ENCODE results near the gene PDE7B. TPM values are rescaled to one million over a fixed set of nuclear protein-coding genes. Genes with fewer than 3 reads are reported as not detected.

Gene PDE7B
- total and polyA plus RNA-seq, 5 experiments from 2014 or later, result 0.12 to 0.49 (median 0.39) TPM

DNA sequence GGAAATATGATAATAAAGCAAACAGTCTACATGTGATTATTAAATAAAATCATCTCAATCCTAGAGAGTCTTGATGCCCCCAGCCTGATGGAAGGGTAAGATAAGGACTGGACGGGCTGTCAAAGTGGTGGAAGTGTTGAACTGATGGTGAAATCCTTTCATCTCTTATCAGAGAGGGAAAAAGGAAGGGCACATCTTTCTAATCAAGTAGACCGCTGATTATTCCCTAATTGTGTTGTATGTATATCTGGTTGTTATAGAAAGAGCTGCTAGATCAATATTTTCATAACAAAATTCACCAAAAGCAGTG lies 184.5 kb downstream of the PDE7B start:
- Mint-ChIP-seq H3K4me1 (peaks cover 7 to 20% (median 13%) of the 10 kb centered on the region in 4 donors), H3K9me3 (no peaks in the 10 kb centered on the region), H3K36me3 (no peaks in the 10 kb centered on the region), H3K4me3 (no peak overlapping the region), H3K27me3 (peaks cover 0 to 2% (median 0%) of the 10 kb centered on the region in 5 donors), H3K27ac (no peak overlapping the region)
- POLR2A ChIA-PET, result no interaction called here
- no peak for DNase-seq
- ATAC-seq, result no peak

DNA sequence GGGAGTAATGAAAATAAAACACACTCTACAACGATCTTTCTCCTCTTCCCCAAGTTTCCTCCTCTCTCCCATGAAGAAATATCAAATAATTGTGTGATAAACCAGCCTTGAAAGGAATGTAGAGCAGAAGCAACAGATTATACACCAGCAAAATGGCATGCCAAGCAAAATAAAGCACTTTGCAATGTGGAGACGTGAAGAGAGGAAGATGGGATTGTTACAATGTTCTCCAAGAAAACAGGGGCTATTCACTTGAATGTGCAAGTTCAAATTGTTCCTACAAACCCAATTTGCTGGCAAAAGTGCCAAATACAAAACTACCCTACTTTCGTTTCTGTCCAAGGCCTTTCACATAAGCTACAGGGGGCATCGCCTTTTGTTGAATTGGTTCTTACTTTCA lies 185.1 kb downstream of the PDE7B start:
- DNase-seq (no peak), ATAC-seq (no peak)
- POLR2A ChIA-PET, result no interaction called here
- Mint-ChIP-seq H3K27me3 (peaks cover 0 to 6% (median 0%) of the 10 kb centered on the region in 5 donors), H3K4me1 (peaks cover 7 to 20% (median 13%) of the 10 kb centered on the region in 4 donors), H3K27ac (peak overlapping the region in 2 of 10 donors; percentile 17 to 89), H3K9me3 (no peaks in the 10 kb centered on the region), H3K36me3 (no peaks in the 10 kb centered on the region), H3K4me3 (no peak overlapping the region)

DNA sequence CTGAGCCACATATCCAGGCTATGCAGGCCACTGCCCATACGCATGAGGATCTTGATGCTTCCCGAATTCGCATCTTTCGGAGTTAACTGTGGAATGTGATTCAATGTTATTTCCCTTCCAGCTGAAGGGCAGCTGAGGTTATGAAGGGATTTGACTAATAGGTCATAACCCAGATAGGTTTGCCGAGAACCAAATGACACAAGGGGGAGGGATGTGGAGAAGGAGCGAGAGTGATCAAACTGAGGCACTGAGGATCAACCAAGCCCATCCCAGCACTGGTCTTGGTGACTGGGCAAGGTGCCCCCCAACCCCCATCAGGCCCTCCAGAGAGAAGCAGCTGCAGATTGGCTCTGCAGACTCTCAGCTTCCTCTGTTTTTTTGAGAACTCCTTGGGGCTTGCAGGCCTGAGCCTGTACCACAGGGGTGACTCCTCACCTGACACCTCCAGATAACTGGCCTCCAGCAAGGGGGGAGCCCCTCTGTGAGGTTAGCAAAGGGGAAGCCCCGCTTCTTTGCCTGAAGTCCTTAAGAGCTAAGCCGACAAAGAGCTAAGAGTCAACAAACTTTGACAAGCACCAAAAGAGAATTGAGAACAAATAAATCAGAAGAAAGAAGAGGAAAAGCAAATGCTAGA lies 185.9 kb downstream of the PDE7B start:
- peak in 7 of 10 donors; percentile 4 to 59 (median 39) for DNase-seq
- Mint-ChIP-seq H3K4me3 (peak overlapping the region in 7 of 10 donors; percentile 4 to 74 (median 36)), H3K36me3 (no peaks in the 10 kb centered on the region), H3K4me1 (peaks cover 7 to 20% (median 13%) of the 10 kb centered on the region in 4 donors), H3K27me3 (peaks cover 0 to 6% (median 2%) of the 10 kb centered on the region in 5 donors), H3K9me3 (no peaks in the 10 kb centered on the region), H3K27ac (peak overlapping the region in 7 of 10 donors; percentile 21 to 89 (median 72))
- peak; percentile 56 to 97 for ATAC-seq
- POLR2A ChIA-PET, result no interaction called here

DNA sequence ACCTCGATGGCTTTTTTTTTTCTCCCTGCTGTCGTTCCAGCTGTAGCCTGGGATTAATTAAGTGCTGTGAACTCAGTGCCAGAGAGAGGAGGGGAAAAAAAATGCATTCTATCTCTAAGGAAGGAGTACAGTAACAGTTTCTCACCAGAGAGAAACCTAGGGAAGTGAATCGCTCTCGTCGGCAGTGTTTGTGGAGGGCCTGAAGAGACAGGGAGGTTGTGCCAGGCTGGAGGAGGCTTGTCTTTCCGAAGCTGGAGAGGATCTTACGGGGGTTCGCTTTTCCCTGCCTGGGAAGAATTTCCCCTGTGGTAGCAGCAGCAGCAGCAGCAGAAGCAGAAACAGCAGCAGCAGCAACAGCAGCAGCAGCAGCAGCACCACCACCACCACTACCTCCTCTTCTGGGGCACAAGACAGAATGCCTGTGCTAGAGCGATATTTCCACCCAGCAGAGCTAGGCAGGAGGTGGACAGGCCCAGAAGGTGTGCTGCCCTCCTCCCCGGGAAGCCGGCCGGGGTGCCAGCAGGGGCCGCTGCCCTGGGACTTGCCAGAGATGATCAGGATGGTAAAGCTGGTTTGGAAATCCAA lies 186.5 kb downstream of the PDE7B start:
- Mint-ChIP-seq H3K27me3 (peaks cover 0 to 6% (median 2%) of the 10 kb centered on the region in 5 donors), H3K36me3 (no peaks in the 10 kb centered on the region), H3K4me3 (peak overlapping the region in 7 of 10 donors; percentile 4 to 74 (median 36)), H3K9me3 (no peaks in the 10 kb centered on the region), H3K27ac (peak overlapping the region in 5 of 10 donors; percentile 21 to 89 (median 80)), H3K4me1 (peaks cover 7 to 20% (median 13%) of the 10 kb centered on the region in 4 donors)
- ATAC-seq, result peak in 1 of 2 donors; percentile 38
- DNase-seq, result peak in 1 of 10 donors; percentile 25
- POLR2A ChIA-PET, result no interaction called here

DNA sequence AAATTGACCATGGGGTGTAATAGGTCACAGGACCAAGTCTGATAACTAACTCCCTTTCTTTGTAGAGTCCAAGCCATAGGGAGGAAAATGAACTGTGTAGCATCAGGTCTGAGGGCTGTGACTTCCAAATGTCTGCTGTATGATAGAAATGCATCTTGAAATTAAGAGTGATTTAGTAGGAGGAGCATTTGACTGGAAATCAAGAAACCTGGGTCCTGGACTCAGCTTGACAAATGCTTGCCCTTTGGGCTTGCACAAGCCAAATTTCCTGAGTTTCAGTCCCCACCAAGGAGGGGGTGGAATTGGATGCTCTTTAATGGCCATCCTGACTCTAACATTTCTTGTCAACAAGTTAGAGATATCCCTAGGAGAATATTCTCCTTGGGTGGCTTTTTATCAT lies 187.0 kb downstream of the PDE7B start:
- ATAC-seq, result no peak
- peaks cover under 1 to 5% (median 2%) of the 10 kb centered on the region in 5 donors for H3K27me3 Mint-ChIP-seq
- H3K4me1 Mint-ChIP-seq, result peaks cover 7 to 20% (median 13%) of the 10 kb centered on the region in 4 donors
- POLR2A ChIA-PET, result no interaction called here
- no peak for DNase-seq
- H3K9me3 Mint-ChIP-seq, result no peaks in the 10 kb centered on the region
- H3K27ac Mint-ChIP-seq, result peak overlapping the region in 1 of 10 donors; percentile 80
- H3K36me3 Mint-ChIP-seq, result no peaks in the 10 kb centered on the region
- peak overlapping the region in 1 of 10 donors; percentile 65 for H3K4me3 Mint-ChIP-seq

DNA sequence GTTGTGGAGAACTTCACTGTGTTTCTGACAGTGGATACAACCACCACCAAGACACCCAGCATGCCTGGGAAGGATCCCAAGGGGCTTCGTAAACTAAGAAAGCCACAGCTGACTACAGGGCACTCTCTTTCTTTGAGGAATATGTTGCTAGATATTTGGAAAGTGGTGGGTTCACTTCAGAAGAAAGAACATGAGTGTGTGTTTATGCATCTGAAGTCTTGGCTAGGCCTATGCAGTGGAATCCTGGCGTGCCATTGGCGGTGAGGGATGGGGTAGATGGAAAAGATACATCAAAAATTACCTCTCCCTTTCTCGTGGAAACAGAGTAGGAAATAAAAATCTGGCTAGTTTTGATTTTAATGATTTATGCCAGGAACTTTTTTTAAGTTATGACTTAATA lies 187.7 kb downstream of the PDE7B start:
- POLR2A ChIA-PET, result no interaction called here
- Mint-ChIP-seq H3K4me3 (no peak overlapping the region), H3K4me1 (peaks cover 7 to 20% (median 13%) of the 10 kb centered on the region in 4 donors), H3K27ac (no peak overlapping the region), H3K27me3 (peaks cover 3 to 11% (median 5%) of the 10 kb centered on the region in 5 donors), H3K36me3 (no peaks in the 10 kb centered on the region), H3K9me3 (no peaks in the 10 kb centered on the region)
- no peak for ATAC-seq
- no peak for DNase-seq

DNA sequence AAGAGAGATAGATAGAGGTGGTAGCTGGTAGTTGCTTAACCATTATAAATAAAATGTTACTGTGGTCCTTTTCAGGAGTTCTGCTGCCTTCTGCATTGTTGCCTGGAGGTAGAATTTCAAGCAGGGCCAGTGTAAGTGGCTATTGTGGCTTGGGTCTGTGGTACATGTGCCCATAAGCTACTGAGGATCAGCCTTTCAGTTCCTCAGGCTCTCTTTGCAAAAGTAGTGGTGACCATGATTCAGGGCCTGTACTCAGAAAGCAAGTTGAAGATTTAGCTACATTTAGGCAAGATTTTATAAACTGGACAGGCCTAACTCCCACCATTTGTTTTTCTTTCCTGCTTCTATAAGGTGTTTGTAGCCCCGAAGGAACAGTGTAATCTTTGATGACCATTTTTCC lies 199.0 kb downstream of the PDE7B start:
- Mint-ChIP-seq H3K4me3 (peak overlapping the region in 2 of 10 donors; percentile 48), H3K27me3 (peaks cover 0 to 1% (median 0%) of the 10 kb centered on the region in 5 donors), H3K27ac (peak overlapping the region; percentile 5 to 90 (median 48)), H3K4me1 (peaks cover 8 to 21% (median 16%) of the 10 kb centered on the region in 4 donors), H3K36me3 (no peaks in the 10 kb centered on the region), H3K9me3 (peaks cover 0 to 2% (median 0%) of the 10 kb centered on the region in 9 donors)
- ATAC-seq (no peak), DNase-seq (no peak)
- POLR2A ChIA-PET, result no interaction called here

DNA sequence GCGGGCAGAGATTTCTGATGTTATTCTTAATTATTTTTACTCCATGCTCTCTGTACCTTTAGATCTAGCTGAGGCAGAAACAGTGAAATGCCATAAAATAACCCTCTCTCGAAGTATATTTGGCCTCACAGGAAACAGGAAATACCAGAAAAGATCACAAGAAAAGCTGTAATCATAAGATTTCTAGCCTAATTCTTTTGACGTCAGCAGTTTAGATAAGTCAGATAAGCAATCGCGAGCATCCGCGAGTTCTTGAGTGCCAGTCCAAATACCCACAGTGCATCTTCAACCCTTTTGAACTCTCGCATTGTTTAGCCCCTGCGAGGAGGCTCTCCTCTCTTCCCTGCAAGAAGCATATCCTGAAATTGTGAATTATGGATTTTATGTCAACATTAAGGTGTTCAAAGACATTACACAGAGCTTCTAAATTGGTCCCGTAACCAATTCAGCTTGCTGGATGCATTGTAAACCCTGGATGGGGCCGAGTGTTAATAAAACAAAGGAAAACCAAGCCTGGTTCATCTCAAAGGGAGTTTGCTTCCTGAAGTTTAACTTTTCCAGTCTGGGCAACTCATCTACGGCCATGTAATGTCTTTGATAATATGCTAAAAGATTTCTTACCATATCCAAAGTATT lies 199.8 kb downstream of the PDE7B start:
- H3K36me3 Mint-ChIP-seq, result no peaks in the 10 kb centered on the region
- H3K27ac Mint-ChIP-seq, result peak overlapping the region in 8 of 10 donors; percentile 23 to 90 (median 48)
- H3K4me3 Mint-ChIP-seq, result peak overlapping the region in 9 of 10 donors; percentile 1 to 54 (median 41)
- H3K27me3 Mint-ChIP-seq, result peaks cover 0 to 5% (median 0%) of the 10 kb centered on the region in 5 donors
- DNase-seq (peak in 6 of 10 donors; percentile 5 to 64 (median 34)), ATAC-seq (peak; percentile 46 to 89)
- peaks cover 0 to 2% (median 0%) of the 10 kb centered on the region in 9 donors for H3K9me3 Mint-ChIP-seq
- peaks cover 8 to 21% (median 16%) of the 10 kb centered on the region in 4 donors for H3K4me1 Mint-ChIP-seq
- POLR2A ChIA-PET, result no interaction called here

DNA sequence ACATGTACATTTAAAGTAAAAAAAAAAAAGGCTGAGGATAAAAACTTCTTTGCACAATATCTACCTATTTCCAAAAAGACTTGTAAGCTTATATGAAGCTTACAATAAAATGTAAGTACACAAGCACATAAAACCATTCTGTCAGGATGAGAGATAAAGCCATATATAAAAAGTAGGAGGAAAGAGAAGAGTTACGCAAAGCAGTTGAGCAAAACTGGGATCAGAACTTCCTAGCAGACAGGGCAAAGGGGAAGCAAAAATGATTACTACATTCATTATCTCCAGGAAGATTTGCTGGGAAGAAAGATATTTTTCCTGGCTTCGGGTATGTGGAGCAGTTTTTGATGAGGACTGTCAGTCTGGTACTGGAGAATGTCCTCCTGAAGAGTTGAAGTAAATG lies 200.5 kb downstream of the PDE7B start:
- H3K27me3 Mint-ChIP-seq, result peaks cover 0 to 5% (median 1%) of the 10 kb centered on the region in 5 donors
- DNase-seq (no peak), ATAC-seq (no peak)
- no peak overlapping the region for H3K4me3 Mint-ChIP-seq
- H3K4me1 Mint-ChIP-seq, result peaks cover 8 to 21% (median 16%) of the 10 kb centered on the region in 4 donors
- no peaks in the 10 kb centered on the region for H3K36me3 Mint-ChIP-seq
- H3K9me3 Mint-ChIP-seq, result peaks cover 0 to 2% (median 0%) of the 10 kb centered on the region in 9 donors
- H3K27ac Mint-ChIP-seq, result no peak overlapping the region
- POLR2A ChIA-PET, result no interaction called here

DNA sequence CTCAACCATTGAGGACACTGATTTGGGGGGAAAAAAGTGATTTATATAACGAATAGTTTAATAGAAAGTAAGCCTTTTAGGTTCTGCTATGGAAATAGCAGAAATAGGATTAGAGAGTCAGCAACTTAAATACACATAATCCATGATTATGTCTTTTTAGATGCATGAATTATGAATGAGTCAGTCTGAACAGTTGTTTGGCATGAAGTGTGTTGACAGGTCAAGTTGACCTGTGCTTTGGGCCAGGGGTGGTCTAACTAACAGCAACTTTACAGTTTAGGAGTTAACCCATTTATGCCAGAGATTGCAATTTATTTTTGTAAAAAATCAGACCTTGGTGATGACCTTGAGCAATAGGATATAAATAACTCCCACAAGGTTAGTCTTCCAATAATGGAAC lies 207.4 kb downstream of the PDE7B start:
- Mint-ChIP-seq H3K27me3 (peaks cover 0 to 11% (median 5%) of the 10 kb centered on the region in 5 donors), H3K4me3 (no peak overlapping the region), H3K9me3 (no peaks in the 10 kb centered on the region), H3K27ac (no peak overlapping the region), H3K36me3 (no peaks in the 10 kb centered on the region), H3K4me1 (no peaks in the 10 kb centered on the region)
- ATAC-seq (no peak), DNase-seq (no peak)
- POLR2A ChIA-PET, result no interaction called here

DNA sequence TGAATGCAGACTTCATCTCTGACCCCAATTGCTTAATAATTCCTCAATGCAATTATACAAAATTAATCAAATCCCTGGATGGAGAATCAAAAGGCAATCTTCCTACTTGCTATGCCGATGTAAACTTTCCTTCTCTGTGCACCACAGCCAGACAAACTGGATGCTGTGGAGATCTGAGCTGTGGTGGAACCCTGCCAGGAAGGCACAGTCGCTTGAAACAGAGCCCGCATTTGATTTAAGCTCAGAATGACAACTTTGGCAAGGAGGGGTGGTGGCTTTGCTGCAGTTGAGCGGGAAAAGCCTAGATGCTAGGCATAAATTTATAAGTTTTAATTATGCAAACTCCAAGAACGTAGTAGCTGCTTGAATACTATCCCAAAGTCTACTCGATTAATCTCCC lies 207.8 kb downstream of the PDE7B start:
- Mint-ChIP-seq H3K4me3 (no peak overlapping the region), H3K36me3 (no peaks in the 10 kb centered on the region), H3K27ac (no peak overlapping the region), H3K27me3 (peaks cover 0 to 11% (median 5%) of the 10 kb centered on the region in 5 donors), H3K9me3 (no peaks in the 10 kb centered on the region), H3K4me1 (no peaks in the 10 kb centered on the region)
- no peak for DNase-seq
- POLR2A ChIA-PET, result no interaction called here
- ATAC-seq, result no peak

DNA sequence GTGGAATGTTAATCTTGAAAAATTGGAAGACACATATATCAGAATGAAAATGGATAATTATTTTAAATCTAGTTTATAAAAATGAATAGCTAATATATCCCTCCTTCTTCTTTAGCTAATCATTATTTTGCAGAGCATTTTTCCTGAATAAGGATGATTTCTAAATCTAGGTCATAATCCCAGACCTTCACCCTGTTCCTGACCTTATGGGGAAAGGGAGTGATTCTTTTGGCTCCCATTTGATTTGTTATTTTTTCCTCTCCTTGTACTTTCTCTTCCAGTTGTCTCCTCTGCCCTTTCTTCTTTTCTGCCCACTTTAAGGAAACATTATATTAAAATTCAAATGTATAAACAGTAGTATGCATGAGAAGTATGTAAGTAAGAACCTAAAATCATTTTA lies 208.6 kb downstream of the PDE7B start:
- Mint-ChIP-seq H3K36me3 (no peaks in the 10 kb centered on the region), H3K9me3 (no peaks in the 10 kb centered on the region), H3K27ac (no peak overlapping the region), H3K4me1 (no peaks in the 10 kb centered on the region), H3K27me3 (peaks cover 0 to 11% (median 6%) of the 10 kb centered on the region in 5 donors), H3K4me3 (no peak overlapping the region)
- ATAC-seq, result no peak
- DNase-seq, result no peak
- POLR2A ChIA-PET, result no interaction called here

DNA sequence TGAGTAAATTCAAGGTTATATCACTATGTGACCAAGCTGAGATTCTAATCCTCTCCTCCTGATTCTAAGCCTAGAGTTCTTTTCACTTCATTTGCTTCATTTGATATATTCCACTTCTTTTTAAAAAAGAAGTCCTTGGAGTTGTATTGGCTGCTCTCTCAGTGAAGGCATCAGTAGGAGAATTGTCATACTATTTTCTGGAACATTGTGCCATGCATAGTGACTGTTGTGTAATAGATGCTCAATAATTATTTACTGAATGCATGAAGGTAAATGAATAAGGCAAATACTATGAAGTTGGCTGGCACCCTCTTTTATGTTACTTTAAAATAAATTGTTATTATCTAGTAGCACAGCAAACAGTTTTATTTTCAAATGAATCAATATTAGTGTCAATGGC lies 209.3 kb downstream of the PDE7B start:
- H3K4me1 Mint-ChIP-seq, result no peaks in the 10 kb centered on the region
- H3K27me3 Mint-ChIP-seq, result peaks cover 0 to 11% (median 5%) of the 10 kb centered on the region in 5 donors
- H3K36me3 Mint-ChIP-seq, result no peaks in the 10 kb centered on the region
- no peak overlapping the region for H3K4me3 Mint-ChIP-seq
- H3K27ac Mint-ChIP-seq, result no peak overlapping the region
- DNase-seq (no peak), ATAC-seq (no peak)
- H3K9me3 Mint-ChIP-seq, result no peaks in the 10 kb centered on the region
- POLR2A ChIA-PET, result no interaction called here

Data from naive thymus-derived CD8-positive, alpha-beta T cell (primary cell).